ENCODE measurements around the gene CSPG4. TPM values are rescaled to one million over a fixed set of nuclear protein-coding genes. Genes with fewer than 3 reads are reported as not detected.
"Not testable (repeated sequence)": the region's sequence is repeated elsewhere in the genome, so short reads cannot be mapped to it uniquely, and the experiment has no call there.

CSPG4 gene
- total and polyA plus RNA-seq, 5 experiments from 2014 or later = not detected

GRCh38 chr15:75704263-75704615, 8.4 kb downstream of the CSPG4 start:
- Mint-ChIP-seq H3K27me3 (no peaks in the 10 kb centered on the region), H3K27ac (no peak overlapping the region), H3K9me3 (no peaks in the 10 kb centered on the region), H3K4me1 (peaks cover 2 to 25% (median 6%) of the 10 kb centered on the region in 4 donors), H3K36me3 (no peaks in the 10 kb centered on the region), H3K4me3 (no peak overlapping the region)
- DNase-seq (no peak), ATAC-seq (no peak)
- POLR2A ChIA-PET = no interaction called here

- H3K27me3 Mint-ChIP-seq, ATAC-seq, POLR2A ChIA-PET, DNase-seq, H3K36me3 Mint-ChIP-seq, H3K9me3 Mint-ChIP-seq, H3K27ac Mint-ChIP-seq, H3K4me3 Mint-ChIP-seq: not testable (repeated sequence)
- peaks cover 5 to 29% (median 8%) of the 10 kb centered on the region in 4 donors for H3K4me1 Mint-ChIP-seq
Measured at GRCh38 chr15:75703440-75704262, 9.0 kb downstream of the CSPG4 start.

GRCh38 chr15:75702436-75702835, 10.2 kb downstream of the CSPG4 start:
- no peak overlapping the region for H3K4me3 Mint-ChIP-seq
- POLR2A ChIA-PET = no interaction called here
- DNase-seq = no peak
- peaks cover 0 to 3% (median 0%) of the 10 kb centered on the region in 5 donors for H3K27me3 Mint-ChIP-seq
- H3K36me3 Mint-ChIP-seq = no peaks in the 10 kb centered on the region
- H3K9me3 Mint-ChIP-seq = no peaks in the 10 kb centered on the region
- no peak for ATAC-seq
- peak overlapping the region in 1 of 10 donors; percentile 11 for H3K27ac Mint-ChIP-seq
- peaks cover 5 to 29% (median 10%) of the 10 kb centered on the region in 4 donors for H3K4me1 Mint-ChIP-seq

- ATAC-seq, H3K27me3 Mint-ChIP-seq, H3K4me3 Mint-ChIP-seq, DNase-seq, POLR2A ChIA-PET, H3K9me3 Mint-ChIP-seq, H3K27ac Mint-ChIP-seq, H3K36me3 Mint-ChIP-seq: not testable (repeated sequence)
- peaks cover 5 to 30% (median 11%) of the 10 kb centered on the region in 4 donors for H3K4me1 Mint-ChIP-seq
Measured at GRCh38 chr15:75701071-75702003, 11.3 kb downstream of the CSPG4 start.

GRCh38 chr15:75699961-75700874, 12.4 kb downstream of the CSPG4 start:
- Mint-ChIP-seq H3K27ac (peak overlapping the region in 2 of 10 donors; percentile 32 to 75), H3K4me1 (peaks cover 10 to 40% (median 21%) of the 10 kb centered on the region in 4 donors)
- POLR2A ChIA-PET, H3K9me3 Mint-ChIP-seq, H3K27me3 Mint-ChIP-seq, H3K36me3 Mint-ChIP-seq, H3K4me3 Mint-ChIP-seq, DNase-seq: not testable (repeated sequence)
- peak; percentile 30 to 57 for ATAC-seq

GRCh38 chr15:75699517-75699916, 13.1 kb downstream of the CSPG4 start:
- Mint-ChIP-seq H3K4me3 (peak overlapping the region in 1 of 10 donors; percentile 66), H3K27ac (peak overlapping the region in 1 of 10 donors; percentile 75), H3K4me1 (peaks cover 16 to 47% (median 28%) of the 10 kb centered on the region in 4 donors)
- H3K36me3 Mint-ChIP-seq, DNase-seq, H3K27me3 Mint-ChIP-seq, POLR2A ChIA-PET, ATAC-seq, H3K9me3 Mint-ChIP-seq: not testable (repeated sequence)

GRCh38 chr15:75697974-75698747, 14.5 kb downstream of the CSPG4 start:
- POLR2A ChIA-PET, H3K27ac Mint-ChIP-seq, ATAC-seq, DNase-seq, H3K36me3 Mint-ChIP-seq, H3K9me3 Mint-ChIP-seq, H3K4me3 Mint-ChIP-seq, H3K27me3 Mint-ChIP-seq: not testable (repeated sequence)
- H3K4me1 Mint-ChIP-seq = peaks cover 16 to 58% (median 30%) of the 10 kb centered on the region in 4 donors

- H3K27ac Mint-ChIP-seq = no peak overlapping the region
- no peaks in the 10 kb centered on the region for H3K36me3 Mint-ChIP-seq
- DNase-seq (no peak), ATAC-seq (no peak)
- POLR2A ChIA-PET = no interaction called here
- H3K27me3 Mint-ChIP-seq = peaks cover 0 to 5% (median 1%) of the 10 kb centered on the region in 5 donors
- H3K9me3 Mint-ChIP-seq = no peaks in the 10 kb centered on the region
- H3K4me1 Mint-ChIP-seq = peaks cover 16 to 63% (median 31%) of the 10 kb centered on the region in 4 donors
- H3K4me3 Mint-ChIP-seq = no peak overlapping the region
Measured at GRCh38 chr15:75697523-75697922, 15.1 kb downstream of the CSPG4 start.

- DNase-seq (no peak), ATAC-seq (no peak)
- Mint-ChIP-seq H3K4me1 (peaks cover 18 to 62% (median 33%) of the 10 kb centered on the region in 4 donors), H3K4me3 (no peak overlapping the region), H3K27me3 (peaks cover 0 to 8% (median 5%) of the 10 kb centered on the region in 5 donors), H3K27ac (no peak overlapping the region), H3K36me3 (no peaks in the 10 kb centered on the region), H3K9me3 (no peaks in the 10 kb centered on the region)
- POLR2A ChIA-PET = no interaction called here
Measured at GRCh38 chr15:75696854-75697259, 15.8 kb downstream of the CSPG4 start.

- H3K27me3 Mint-ChIP-seq = peaks cover 0 to 8% (median 5%) of the 10 kb centered on the region in 5 donors
- ATAC-seq = no peak
- POLR2A ChIA-PET = no interaction called here
Measured at GRCh38 chr15:75696311-75696720, 16.3 kb downstream of the CSPG4 start.

GRCh38 chr15:75695634-75696310, 16.9 kb downstream of the CSPG4 start:
- peak overlapping the region in 3 of 10 donors; percentile 32 to 39 (median 32) for H3K4me3 Mint-ChIP-seq
- peak overlapping the region in 5 of 10 donors; percentile 13 to 67 (median 52) for H3K27ac Mint-ChIP-seq
- POLR2A ChIA-PET = no interaction called here
- H3K9me3 Mint-ChIP-seq = no peaks in the 10 kb centered on the region
- H3K4me1 Mint-ChIP-seq = peaks cover 18 to 56% (median 33%) of the 10 kb centered on the region in 4 donors
- no peak for DNase-seq
- ATAC-seq = no peak
- peaks cover 0 to 8% (median 5%) of the 10 kb centered on the region in 5 donors for H3K27me3 Mint-ChIP-seq
- H3K36me3 Mint-ChIP-seq = no peaks in the 10 kb centered on the region

More at GRCh38 chr15:75696311-75696720, 16.3 kb downstream of the CSPG4 start:
- no peak for DNase-seq
- no peak overlapping the region for H3K4me3 Mint-ChIP-seq
- H3K36me3 Mint-ChIP-seq = no peaks in the 10 kb centered on the region
- H3K27ac Mint-ChIP-seq = peak overlapping the region in 3 of 10 donors; percentile 30 to 67 (median 63)
- no peaks in the 10 kb centered on the region for H3K9me3 Mint-ChIP-seq
- H3K4me1 Mint-ChIP-seq = peaks cover 18 to 57% (median 33%) of the 10 kb centered on the region in 4 donors

Measured in naive thymus-derived CD8-positive, alpha-beta T cell (primary cell).